Measurements from ENCODE around the gene BRSK2.
"Not testable (repeated sequence)": the region's sequence is repeated elsewhere in the genome, so short reads cannot be mapped to it uniquely, and the experiment has no call there.

BRSK2 gene

GRCh38 chr11:1408346-1408745 is 18.6 kb downstream of the BRSK2 start:
- Histone ChIP-seq H3K9me3 (ENCODE audit: insufficient read depth, low read length) (peaks cover under 1% of the 10 kb centered on the region; the same call in 1 of the 2 replicates), H3K36me3 (ENCODE audit: insufficient read depth, insufficient read length, low read length) (no peaks in the 10 kb centered on the region)
- no peak for TF ChIP-seq YY1 (IDR thresholded peaks at IDR 0.05; ENCODE audit: insufficient read depth, insufficient read length)
- no peak for TF ChIP-seq SUZ12 (IDR thresholded peaks at IDR 0.05; ENCODE audit: extremely low read depth, insufficient read depth, insufficient read length)
- TF ChIP-seq ZNF274 (IDR thresholded peaks at IDR 0.05; ENCODE audit: low read depth, low read length): no peak

GRCh38 chr11:1409108-1409851 is 19.5 kb downstream of the BRSK2 start:
- Histone ChIP-seq H3K4me3 (ENCODE audit: insufficient read length, low read depth) (no peak overlapping the region), H3K9me3 (ENCODE audit: insufficient read depth, low read length) (peaks cover 10% of the 10 kb centered on the region; the same call in 1 of the 2 replicates), H3K36me3 (ENCODE audit: insufficient read depth, insufficient read length, low read length) (no peaks in the 10 kb centered on the region), H3K4me1 (ENCODE audit: insufficient read depth, insufficient read length) (peaks cover 11% of the 10 kb centered on the region), H3K27me3 (ENCODE audit: insufficient read depth, insufficient read length) (no peaks in the 10 kb centered on the region), H3K9ac (ENCODE audit: insufficient read length, low read depth) (no peak overlapping the region)
- TF ChIP-seq SUZ12 (IDR thresholded peaks at IDR 0.05; ENCODE audit: extremely low read depth, insufficient read depth, insufficient read length) (no peak), ZNF274 (IDR thresholded peaks at IDR 0.05; ENCODE audit: low read depth, low read length) (no peak), YY1 (IDR thresholded peaks at IDR 0.05; ENCODE audit: insufficient read depth, insufficient read length) (no peak)
- DNase-seq (ENCODE audit: low read depth, low spot score): no peak

More at GRCh38 chr11:1408346-1408745, 18.6 kb downstream of the BRSK2 start:
- Histone ChIP-seq H3K9ac (ENCODE audit: insufficient read length, low read depth) (no peak overlapping the region), H3K27me3 (ENCODE audit: insufficient read depth, insufficient read length) (no peaks in the 10 kb centered on the region), H3K4me3 (ENCODE audit: insufficient read length, low read depth) (no peak overlapping the region), H3K4me1 (ENCODE audit: insufficient read depth, insufficient read length) (peaks cover 13% of the 10 kb centered on the region)
- no peak for DNase-seq (ENCODE audit: low read depth, low spot score)

- H3K4me3 ChIP-seq (ENCODE audit: insufficient read length, low read depth); DNase-seq (ENCODE audit: low read depth, low spot score); H3K27me3 ChIP-seq (ENCODE audit: insufficient read depth, insufficient read length); H3K36me3 ChIP-seq (ENCODE audit: insufficient read depth, insufficient read length, low read length); H3K9ac ChIP-seq (ENCODE audit: insufficient read length, low read depth); H3K4me1 ChIP-seq (ENCODE audit: insufficient read depth, insufficient read length): not testable (repeated sequence)
- H3K9me3 ChIP-seq (ENCODE audit: insufficient read depth, low read length): peaks cover 15% of the 10 kb centered on the region; the same call in 1 of the 2 replicates
These were observed 20.1 kb downstream of the BRSK2 start for GRCh38 chr11:1409852-1410125.

- Histone ChIP-seq H3K9me3 (ENCODE audit: insufficient read depth, low read length) (peaks cover 24% of the 10 kb centered on the region; the same call in 1 of the 2 replicates), H3K4me3 (ENCODE audit: insufficient read length, low read depth) (no peak overlapping the region), H3K9ac (ENCODE audit: insufficient read length, low read depth) (no peak overlapping the region), H3K27me3 (ENCODE audit: insufficient read depth, insufficient read length) (no peaks in the 10 kb centered on the region), H3K36me3 (ENCODE audit: insufficient read depth, insufficient read length, low read length) (no peaks in the 10 kb centered on the region), H3K4me1 (ENCODE audit: insufficient read depth, insufficient read length) (peaks cover 8% of the 10 kb centered on the region)
- no peak for TF ChIP-seq YY1 (IDR thresholded peaks at IDR 0.05; ENCODE audit: insufficient read depth, insufficient read length)
- TF ChIP-seq SUZ12 (IDR thresholded peaks at IDR 0.05; ENCODE audit: extremely low read depth, insufficient read depth, insufficient read length): no peak
- TF ChIP-seq ZNF274 (IDR thresholded peaks at IDR 0.05; ENCODE audit: low read depth, low read length): no peak
- DNase-seq (ENCODE audit: low read depth, low spot score): no peak
These were observed 20.9 kb downstream of the BRSK2 start for GRCh38 chr11:1410366-1411291.

GRCh38 chr11:1411301-1411700 is 21.6 kb downstream of the BRSK2 start:
- H3K9me3 ChIP-seq (ENCODE audit: insufficient read depth, low read length): peaks cover 30% of the 10 kb centered on the region
- no peak for DNase-seq (ENCODE audit: low read depth, low spot score)
- no peaks in the 10 kb centered on the region for H3K27me3 ChIP-seq (ENCODE audit: insufficient read depth, insufficient read length)
- no peak overlapping the region for H3K4me3 ChIP-seq (ENCODE audit: insufficient read length, low read depth)
- no peak overlapping the region for H3K9ac ChIP-seq (ENCODE audit: insufficient read length, low read depth)
- no peak for TF ChIP-seq ZNF274 (IDR thresholded peaks at IDR 0.05; ENCODE audit: low read depth, low read length)
- TF ChIP-seq YY1 (IDR thresholded peaks at IDR 0.05; ENCODE audit: insufficient read depth, insufficient read length): no peak
- no peak for TF ChIP-seq SUZ12 (IDR thresholded peaks at IDR 0.05; ENCODE audit: extremely low read depth, insufficient read depth, insufficient read length)
- H3K4me1 ChIP-seq (ENCODE audit: insufficient read depth, insufficient read length): peaks cover 8% of the 10 kb centered on the region
- no peaks in the 10 kb centered on the region for H3K36me3 ChIP-seq (ENCODE audit: insufficient read depth, insufficient read length, low read length)

- DNase-seq (ENCODE audit: low read depth, low spot score); H3K9ac ChIP-seq (ENCODE audit: insufficient read length, low read depth); H3K27me3 ChIP-seq (ENCODE audit: insufficient read depth, insufficient read length); H3K4me3 ChIP-seq (ENCODE audit: insufficient read length, low read depth); H3K4me1 ChIP-seq (ENCODE audit: insufficient read depth, insufficient read length); H3K36me3 ChIP-seq (ENCODE audit: insufficient read depth, insufficient read length, low read length): not testable (repeated sequence)
- peaks cover 35% of the 10 kb centered on the region for H3K9me3 ChIP-seq (ENCODE audit: insufficient read depth, low read length)
These were observed 22.0 kb downstream of the BRSK2 start for GRCh38 chr11:1411739-1412138.

- no peak for DNase-seq (ENCODE audit: low read depth, low spot score)
- no peak for TF ChIP-seq SUZ12 (IDR thresholded peaks at IDR 0.05; ENCODE audit: extremely low read depth, insufficient read depth, insufficient read length)
- no peak for TF ChIP-seq ZNF274 (IDR thresholded peaks at IDR 0.05; ENCODE audit: low read depth, low read length)
- no peak for TF ChIP-seq YY1 (IDR thresholded peaks at IDR 0.05; ENCODE audit: insufficient read depth, insufficient read length)
- Histone ChIP-seq H3K9ac (ENCODE audit: insufficient read length, low read depth) (no peak overlapping the region), H3K27me3 (ENCODE audit: insufficient read depth, insufficient read length) (no peaks in the 10 kb centered on the region), H3K4me3 (ENCODE audit: insufficient read length, low read depth) (no peak overlapping the region), H3K4me1 (ENCODE audit: insufficient read depth, insufficient read length) (peaks cover 8% of the 10 kb centered on the region), H3K36me3 (ENCODE audit: insufficient read depth, insufficient read length, low read length) (no peaks in the 10 kb centered on the region), H3K9me3 (ENCODE audit: insufficient read depth, low read length) (peaks cover 43% of the 10 kb centered on the region)
These were observed 22.8 kb downstream of the BRSK2 start for GRCh38 chr11:1412377-1413095.
